ENCODE results near the gene CNIH2. TPM values are rescaled to one million over a fixed set of nuclear protein-coding genes. Genes with fewer than 3 reads are reported as not detected.

Gene CNIH2
- total RNA-seq, 1 experiment from 2014 or later: 1.3 TPM

DNA sequence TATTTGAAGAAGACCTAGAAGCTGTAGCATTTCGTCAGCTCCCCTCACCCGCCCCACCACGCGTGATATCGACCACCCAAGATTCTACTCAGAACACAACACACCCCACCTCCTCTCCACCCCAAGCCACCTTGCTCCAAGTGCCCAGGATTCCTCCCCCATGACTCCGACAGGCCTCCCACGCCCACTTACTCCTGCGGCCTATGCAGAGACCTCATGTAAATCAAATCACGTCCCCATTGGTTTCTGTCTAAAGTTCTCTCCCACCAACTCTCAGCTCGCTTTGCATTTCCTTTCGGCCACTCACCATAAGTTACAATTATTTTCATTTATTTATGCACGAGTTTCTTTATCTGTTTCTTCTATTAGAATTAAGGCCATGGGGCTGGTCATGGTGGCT lies 24.7 kb downstream of the CNIH2 start (continued):
- TF ChIP-seq CTCF (IDR thresholded peaks at IDR 0.05 in 2 of 3, conservative IDR thresholded peaks at IDR 0.05 in 1 of 3; ENCODE audit: borderline replicate concordance in 1 of 3, insufficient read depth in 1 of 3, low read depth in 2 of 3, low read length in 2 of 3) (no peak), EZH2 (IDR thresholded peaks at IDR 0.05) (no peak), EZH2phosphoT487 (IDR thresholded peaks at IDR 0.05; ENCODE audit: borderline replicate concordance) (no peak), POLR2A (IDR thresholded peaks at IDR 0.05; ENCODE audit: borderline replicate concordance, extremely low read depth, insufficient read depth, insufficient read length) (no peak), YY1 (IDR thresholded peaks at IDR 0.05; ENCODE audit: extremely low read depth, insufficient replicate concordance, low read depth, low read length) (no peak)
- TF ChIP-seq, protein P1, sequence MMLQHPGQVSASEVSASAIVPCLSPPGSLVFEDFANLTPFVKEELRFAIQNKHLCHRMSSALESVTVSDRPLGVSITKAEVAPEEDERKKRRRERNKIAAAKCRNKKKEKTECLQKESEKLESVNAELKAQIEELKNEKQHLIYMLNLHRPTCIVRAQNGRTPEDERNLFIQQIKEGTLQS (IDR thresholded peaks at IDR 0.05): no peak

DNA sequence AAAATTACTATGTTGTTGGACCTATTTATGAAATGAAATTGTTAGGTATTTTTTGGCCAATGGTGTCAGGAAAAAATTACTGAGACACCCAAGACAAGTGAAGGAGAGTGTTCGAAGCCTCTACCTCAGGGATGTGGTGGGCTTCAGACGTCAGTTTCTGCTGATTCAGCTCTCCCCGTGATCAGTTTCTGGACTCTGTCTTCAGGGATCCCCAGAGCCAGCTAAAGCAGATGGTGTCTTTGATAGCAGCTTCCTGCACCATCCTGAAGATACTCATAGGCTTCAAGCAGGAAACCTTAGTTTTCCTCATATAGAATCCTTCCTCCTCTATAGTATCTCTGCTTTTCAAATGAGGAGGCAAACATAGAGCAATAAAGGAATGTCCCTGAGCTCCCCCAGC lies 31.5 kb downstream of the CNIH2 start:
- no peak for ATAC-seq
- CTCF ChIA-PET: interaction anchor here (1.0 kb wide), 1 partner anchor 79 kb away, joined by 3 read pairs; no protein-coding TSS in a partner anchor
- RAD21 ChIA-PET (ENCODE audit: low non-redundant PET in 1 of 2, low total read pairs in 2 of 2, uncharacterized antibody in 2 of 2, unreplicated experiment in 2 of 2): no interaction called here
- no peaks in the 10 kb centered on the region for H3K9me3 ChIP-seq (ENCODE audit: control insufficient read depth in 1 of 2, insufficient read depth in 1 of 2, low read depth in 1 of 2, low read length in 2 of 2)
- no peak overlapping the region for H3K4me3 ChIP-seq (replicated peaks in 1 of 2; ENCODE audit: low read depth in 1 of 2, low read length in 2 of 2)
- no peak overlapping the region for H3K27ac ChIP-seq (ENCODE audit: low read depth, low read length)
- no peaks in the 10 kb centered on the region for H4K20me1 ChIP-seq (ENCODE audit: insufficient read depth)
- H3K27me3 ChIP-seq (ENCODE audit: insufficient read depth, low read length): no peaks in the 10 kb centered on the region
- H3K36me3 ChIP-seq (ENCODE audit: control insufficient read depth in 1 of 2, insufficient read depth in 2 of 2, low read length in 2 of 2): no peaks in the 10 kb centered on the region
- H3K9me2 ChIP-seq (ENCODE audit: insufficient read depth): no peaks in the 10 kb centered on the region
- TF ChIP-seq SIN3A (IDR thresholded peaks at IDR 0.05; ENCODE audit: low read depth): no peak
- TF ChIP-seq, protein P1 (IDR thresholded peaks at IDR 0.05): no peak
- TF ChIP-seq POLR2AphosphoS5 (IDR thresholded peaks at IDR 0.05; ENCODE audit: low read depth, low read length): no peak
- TF ChIP-seq CBX3 (IDR thresholded peaks at IDR 0.05; ENCODE audit: low read depth): no peak
- no peak for TF ChIP-seq ZNF274 (IDR thresholded peaks at IDR 0.05; ENCODE audit: low read depth, low read length)
- no peak for TF ChIP-seq CEBPB (IDR thresholded peaks at IDR 0.05; ENCODE audit: low read depth)
- no peak for TF ChIP-seq POLR2A (IDR thresholded peaks at IDR 0.05; ENCODE audit: borderline replicate concordance, extremely low read depth, insufficient read depth, insufficient read length)
- TF ChIP-seq MAX (IDR thresholded peaks at IDR 0.05): no peak
- TF ChIP-seq TCF7L2 (IDR thresholded peaks at IDR 0.05; ENCODE audit: borderline replicate concordance, extremely low read depth, insufficient read depth, insufficient read length): no peak
- TF ChIP-seq EZH2 (IDR thresholded peaks at IDR 0.05): no peak
- TF ChIP-seq FOSL1 (IDR thresholded peaks at IDR 0.05; ENCODE audit: low read depth): no peak
- TF ChIP-seq YY1 (IDR thresholded peaks at IDR 0.05; ENCODE audit: extremely low read depth, insufficient replicate concordance, low read depth, low read length): no peak
- no peaks in the 10 kb centered on the region for H3K79me2 ChIP-seq (ENCODE audit: insufficient read depth, low read length)
- intact Hi-C loops (cut with micrococcal nuclease): no loop called here
- H3K9ac ChIP-seq (ENCODE audit: low read length): no peak overlapping the region
- H2AFZ ChIP-seq (ENCODE audit: low read depth, low read length, poor library complexity, severe bottlenecking): no peak overlapping the region
- DNase-seq (ENCODE audit: low read depth, low spot score): no peak
- no peak overlapping the region for H3K4me2 ChIP-seq (ENCODE audit: low read length)
- peaks cover 16 to 37% of the 10 kb centered on the region in 2 experiments for H3K4me1 ChIP-seq (ENCODE audit: control insufficient read depth in 1 of 2, insufficient read depth in 2 of 2, low read length in 2 of 2)
- POLR2A ChIA-PET: no interaction called here
- no TSS peak for BruUV-seq (replicated peaks)

All from HCT116 (cell line).